Fibroblast of villous mesenchyme (primary cell): Measurements from ENCODE around the gene CDC42EP5. TPM values are rescaled to one million over a fixed set of nuclear protein-coding genes. Genes with fewer than 3 reads are reported as not detected.

Experiments used
- DNase-seq: peaks from one replicate; pipeline ENCODE4 v3.0.0-alpha.2; 2010; ENCODE audit warnings: low read depth
- H3K4me3 ChIP-seq: 2 replicates; pipeline ENCODE4 v1.5.1; 2011; ENCODE audit warnings: low read depth, mild to moderate bottlenecking, low read length
- CTCF ChIP-seq: IDR thresholded peaks from 2 replicates; pipeline ENCODE4 v1.5.1; 2012; ENCODE audit warnings: low read depth, mild to moderate bottlenecking, low read length; ENCODE audit not compliant: insufficient read depth
- total RNA-seq: library from RNA; depleted of rRNA; stranded (reverse); fragments of >200 nt; gene quantifications from 2 replicates; pipeline ENCODE4 v1.2.3, GENCODE V29; 2012

Gene CDC42EP5
- total RNA-seq, 1 donor, result 12.5 TPM

DNA sequence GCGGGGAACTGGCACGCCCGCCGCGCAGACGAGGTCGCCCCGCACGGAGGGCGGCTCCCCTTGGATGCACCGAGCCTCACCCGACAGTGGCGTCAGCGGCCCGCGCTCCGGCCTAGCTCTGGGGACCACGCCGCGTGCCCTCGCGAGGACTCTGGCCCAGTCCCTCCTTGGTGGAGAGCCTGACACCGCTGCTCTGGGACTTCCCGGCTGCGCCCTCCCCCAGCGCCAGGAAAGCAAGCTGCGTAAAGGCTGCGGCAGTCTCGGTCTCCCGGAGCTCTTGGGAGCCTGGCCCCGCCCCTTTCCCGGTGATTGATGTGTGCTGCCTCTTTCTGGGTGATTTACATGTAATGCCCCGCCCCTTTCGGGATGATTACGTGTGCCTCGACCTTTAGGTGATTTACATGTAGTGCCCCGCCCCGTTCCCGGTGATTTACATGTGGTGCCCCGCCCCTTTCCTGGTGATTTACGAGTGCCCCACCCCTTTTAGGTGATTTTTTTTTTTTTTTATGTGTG is 9.5 kb downstream of the CDC42EP5 start, which contains the start of gene LENG9:
Gene LENG9 (minus strand): TSS at position 248 of the 513 bp plus-strand sequence. CDS start 252 bp downstream, outside the sequence.
- DNase-seq, result peak; percentile 99
- H3K4me3 ChIP-seq, result peak within 1 kb of the TSS; percentile 69
- TF ChIP-seq CTCF, result no peak

- DNase-seq, result peak; percentile 75
- TF ChIP-seq CTCF, result peak; percentile 33
- peak overlapping the region; percentile 69 for H3K4me3 ChIP-seq
Observed at GRCh38 chr19:54462655-54463530, 10.2 kb downstream of the CDC42EP5 start.

GRCh38 chr19:54462047-54462654 is 10.9 kb downstream of the CDC42EP5 start:
- no peak for DNase-seq
- TF ChIP-seq CTCF, result no peak
- peak overlapping the region; percentile 69 for H3K4me3 ChIP-seq

GRCh38 chr19:54461613-54462012 is 11.5 kb downstream of the CDC42EP5 start:
- TF ChIP-seq CTCF, result no peak
- peak; percentile 24 for DNase-seq
- H3K4me3 ChIP-seq, result no peak overlapping the region

DNA sequence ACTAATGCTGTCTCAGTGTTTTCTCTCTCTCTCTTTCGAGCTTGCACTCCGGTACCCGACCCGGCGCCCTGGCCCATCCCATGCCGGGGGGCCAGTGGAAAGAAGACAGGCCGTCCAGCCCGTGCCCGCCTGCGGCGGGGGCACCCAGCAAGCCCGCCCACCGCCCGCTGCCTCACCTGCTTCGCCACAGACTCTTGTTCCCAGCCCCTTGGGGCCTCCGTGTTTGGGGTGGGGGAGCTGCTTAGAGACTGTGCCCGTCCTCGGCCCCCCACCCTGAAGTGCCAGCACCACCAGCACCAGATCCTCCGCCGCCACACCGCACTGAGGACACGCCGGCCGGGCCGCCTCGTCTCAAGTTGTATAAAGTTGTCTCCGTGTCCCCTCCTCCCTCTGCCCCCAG is 11.9 kb downstream of the CDC42EP5 start:
- no peak overlapping the region for H3K4me3 ChIP-seq
- TF ChIP-seq CTCF, result no peak
- no peak for DNase-seq

- no peak overlapping the region for H3K4me3 ChIP-seq
- TF ChIP-seq CTCF, result no peak
- DNase-seq, result no peak
Observed at GRCh38 chr19:54460230-54461005, 12.7 kb downstream of the CDC42EP5 start.
